H1 (cell line): ENCODE results near the gene FTCDNL1. TPM values are rescaled to one million over a fixed set of nuclear protein-coding genes. Genes with fewer than 3 reads are reported as not detected.

Experiments
- CTCF ChIA-PET: fragments of 300-600 bp; sonication (Branson Sonifier 250); formaldehyde crosslinking; loops from one replicate; lab custom pipeline; 2021; ENCODE audit not compliant: partially characterized antibody; lab: Charles Lee
- POLR2A ChIA-PET: fragments of 300-600 bp; sonication (Branson Sonifier 250); formaldehyde crosslinking; loops from one replicate; lab custom pipeline; 2021; ENCODE audit warnings: inconsistent platforms; ENCODE audit not compliant: partially characterized antibody; lab: Charles Lee
- DNase-seq, 2 experiments: peaks; one replicate each; pipeline versions ENCODE4 v3.0.0 to v3.0.0-alpha.2; 2010 to 2022; ENCODE audit warnings: low spot score in 2 of 2, low read depth in 1 of 2, mixed read lengths in 1 of 2
- FAIRE-seq: peaks from 2 replicates; lab custom pipeline; 2011; peaks lifted over from hg19 to GRCh38; lab: Jason Lieb, UNC
- H2AFZ ChIP-seq: 2 replicates; pipeline ENCODE4 v1.8.1; 2012; ENCODE audit warnings: low read length, inconsistent platforms
- H2AK5ac ChIP-seq: 2 replicates; pipeline ENCODE4 v1.6.1; 2013; ENCODE audit warnings: low read depth, low read length
- H2BK120ac ChIP-seq: replicated peaks from 2 replicates; pipeline ENCODE3; 2013; ENCODE audit warnings: low read depth, low read length, inconsistent platforms
- H2BK12ac ChIP-seq: 2 replicates; pipeline ENCODE4 v1.6.1; 2013; ENCODE audit warnings: low read depth, low read length
- H2BK15ac ChIP-seq: 2 replicates; pipeline ENCODE4 v1.6.1; 2013; ENCODE audit warnings: low read length
- H2BK20ac ChIP-seq: 2 replicates; pipeline ENCODE4 v1.6.1; 2013; ENCODE audit warnings: low read length
- H2BK5ac ChIP-seq: 2 replicates; pipeline ENCODE4 v1.6.1; 2013; ENCODE audit warnings: low read depth, low read length
- H3K14ac ChIP-seq: 2 replicates; pipeline ENCODE4 v1.6.1; 2013; ENCODE audit warnings: inconsistent platforms; ENCODE audit not compliant: insufficient read length
- H3K18ac ChIP-seq: 2 replicates; pipeline ENCODE4 v1.6.1; 2013; ENCODE audit warnings: low read length; ENCODE audit errors: extremely low read depth
- H3K23ac ChIP-seq: 2 replicates; pipeline ENCODE4 v1.6.1; 2013; ENCODE audit warnings: inconsistent platforms; ENCODE audit not compliant: insufficient read length
- H3K23me2 ChIP-seq: 2 replicates; pipeline ENCODE4 v1.6.1; 2013; ENCODE audit warnings: low read depth, low read length
- H3K27ac ChIP-seq: 2 replicates; pipeline ENCODE4 v1.6.1; 2011; ENCODE audit warnings: low read depth, low read length, inconsistent platforms
- H3K27me3 ChIP-seq, 4 experiments: replicated peaks in 1 of 4; 1 replicate in 1 of 4; 2 replicates in 3 of 4; pipeline versions ENCODE4 v1.6.1 to v1.8.1; 2011 to 2013; ENCODE audit warnings: low read length in 3 of 4, mild to moderate bottlenecking in 3 of 4, inconsistent platforms in 2 of 4, mixed read lengths in 2 of 4, moderate library complexity in 1 of 4; ENCODE audit not compliant: control insufficient read depth in 3 of 4, insufficient read depth in 3 of 4; ENCODE audit errors: extremely low read depth in 1 of 4
- H3K36me3 ChIP-seq, 4 experiments: 2 replicates each; pipeline versions ENCODE4 v1.6.1 to v1.8.1; 2011 to 2013; ENCODE audit warnings: mild to moderate bottlenecking in 4 of 4, low read length in 3 of 4, moderate library complexity in 2 of 4, control low read depth in 1 of 4, inconsistent platforms in 1 of 4; ENCODE audit not compliant: insufficient read depth in 4 of 4, control insufficient read depth in 2 of 4
- H3K4ac ChIP-seq: replicated peaks from 2 replicates; pipeline ENCODE3; 2013; ENCODE audit warnings: low read length, low read depth, mixed read lengths, inconsistent platforms; ENCODE audit not compliant: insufficient read length
- H3K4me1 ChIP-seq, 4 experiments: replicated peaks in 1 of 4; 1 replicate in 1 of 4; 2 replicates in 3 of 4; pipeline versions ENCODE4 v1.6.1 to v1.8.1; 2011 to 2013; ENCODE audit warnings: low read length in 3 of 4, inconsistent platforms in 2 of 4, mixed read lengths in 1 of 4; ENCODE audit not compliant: insufficient read depth in 4 of 4, control insufficient read depth in 3 of 4
- H3K4me2 ChIP-seq, 2 experiments: 2 replicates each; pipeline versions ENCODE4 v1.6.1 to v1.8.1; 2011 to 2013; ENCODE audit warnings: low read depth in 2 of 2, low read length in 2 of 2, control low read depth in 1 of 2, inconsistent platforms in 1 of 2, mild to moderate bottlenecking in 1 of 2; ENCODE audit not compliant: insufficient read depth in 1 of 2
- H3K4me3 ChIP-seq, 4 experiments: fragments of 200-600, 300-600 bp in 1 of 4; sonication (generic), shearing (Covaris generic), sonication (Bioruptor Twin) in 1 of 4; 2 replicates each; pipeline versions ENCODE4 v1.5.1 to v1.8.1; 2011 to 2016; ENCODE audit warnings: low read length in 4 of 4, low read depth in 3 of 4, control low read depth in 2 of 4, inconsistent platforms in 2 of 4, mild to moderate bottlenecking in 2 of 4, mixed read lengths in 1 of 4, moderate library complexity in 1 of 4; ENCODE audit not compliant: insufficient read depth in 2 of 4; ENCODE audit errors: extremely low read depth in 1 of 4
- H3K56ac ChIP-seq: replicated peaks from 2 replicates; pipeline ENCODE3; 2013; ENCODE audit warnings: low read depth, mild to moderate bottlenecking, mixed read lengths, low read length, inconsistent platforms; ENCODE audit not compliant: insufficient read length
- H3K79me1 ChIP-seq: 2 replicates; pipeline ENCODE4 v1.6.1; 2013; ENCODE audit warnings: low read depth, low read length, control low read depth
- H3K79me2 ChIP-seq, 2 experiments: 2 replicates each; pipeline versions ENCODE4 v1.6.1 to v1.8.1; 2012 to 2013; ENCODE audit warnings: low read length in 2 of 2, mild to moderate bottlenecking in 2 of 2, inconsistent platforms in 1 of 2; ENCODE audit not compliant: insufficient read depth in 2 of 2, control insufficient read depth in 1 of 2
- H3K9ac ChIP-seq, 4 experiments: replicated peaks in 1 of 4; 1 replicate in 1 of 4; 2 replicates in 3 of 4; pipeline versions ENCODE4 v1.6.1 to v1.8.1; 2011 to 2013; ENCODE audit warnings: low read depth in 3 of 4, low read length in 3 of 4, control low read depth in 2 of 4, mild to moderate bottlenecking in 2 of 4, moderate library complexity in 2 of 4, inconsistent platforms in 1 of 4; ENCODE audit errors: extremely low read depth in 1 of 4
- H3K9me3 ChIP-seq, 2 experiments: 2 replicates each; pipeline versions ENCODE4 v1.6.1 to v1.8.1; 2012 to 2013; ENCODE audit warnings: mild to moderate bottlenecking in 2 of 2, moderate library complexity in 2 of 2, control low read depth in 1 of 2, inconsistent platforms in 1 of 2, low read depth in 1 of 2, low read length in 1 of 2, mixed read lengths in 1 of 2; ENCODE audit not compliant: insufficient read depth in 2 of 2
- H4K20me1 ChIP-seq, 2 experiments: replicated peaks in 1 of 2; 2 replicates each; pipeline versions ENCODE3 to v1.8.1; 2011 to 2013; ENCODE audit warnings: inconsistent platforms in 2 of 2, low read length in 2 of 2, mild to moderate bottlenecking in 1 of 2; ENCODE audit not compliant: insufficient read depth in 2 of 2, control insufficient read depth in 1 of 2
- H4K5ac ChIP-seq: 2 replicates; pipeline ENCODE4 v1.6.1; 2013; ENCODE audit warnings: low read length, low read depth, mixed read lengths, inconsistent platforms; ENCODE audit not compliant: insufficient read length
- H4K8ac ChIP-seq: 2 replicates; pipeline ENCODE4 v1.8.0; 2013; ENCODE audit warnings: mild to moderate bottlenecking, moderate library complexity, low read length, inconsistent platforms; ENCODE audit not compliant: insufficient read depth; ENCODE audit errors: extremely low read depth
- H4K91ac ChIP-seq: replicated peaks from 2 replicates; pipeline ENCODE3; 2013; ENCODE audit warnings: low read length, mixed read lengths, inconsistent platforms; ENCODE audit not compliant: insufficient read length
- ASH2L ChIP-seq: fragments of 200-600, 300-600 bp; sonication (generic); IDR thresholded peaks from one replicate; pipeline ENCODE4 v1.7.1; 2017; ENCODE audit warnings: low read length
- BACH1 ChIP-seq: IDR thresholded peaks from 2 replicates; pipeline ENCODE4 v1.6.1; 2012; ENCODE audit warnings: low read length, improper control_type of control experiment
- CBX8 ChIP-seq: fragments of 300-800, 300-1000 bp; sonication (generic); IDR thresholded peaks from 2 replicates; pipeline ENCODE4 v1.7.1; 2016; ENCODE audit warnings: low read depth, low read length, borderline replicate concordance
- CHD1 ChIP-seq: IDR thresholded peaks from 2 replicates; pipeline ENCODE4 v1.6.1; 2012; ENCODE audit warnings: low read depth, low read length, improper control_type of control experiment
- CHD2 ChIP-seq: IDR thresholded peaks from 2 replicates; pipeline ENCODE4 v1.6.1; 2012; ENCODE audit warnings: low read length, improper control_type of control experiment
- FOSL1 ChIP-seq: IDR thresholded peaks from 2 replicates; pipeline ENCODE4 v1.6.1; 2011; ENCODE audit warnings: mild to moderate bottlenecking, low read depth, low read length, moderate library complexity; ENCODE audit not compliant: insufficient read depth
- GTF2F1 ChIP-seq: IDR thresholded peaks from 2 replicates; pipeline ENCODE4 v1.6.1; 2012; ENCODE audit warnings: low read depth, low read length, improper control_type of control experiment, borderline replicate concordance
- HDAC6 ChIP-seq: IDR thresholded peaks from one replicate; pipeline ENCODE4 v1.7.1; 2012; ENCODE audit warnings: low read depth, mild to moderate bottlenecking, inconsistent platforms, low read length, moderate library complexity
- KDM1A ChIP-seq: fragments of 200-600, 300-600 bp; sonication (generic); IDR thresholded peaks from 2 replicates; pipeline ENCODE4 v1.7.1; 2016; ENCODE audit warnings: mild to moderate bottlenecking, low read length, borderline replicate concordance
- KDM4A ChIP-seq: IDR thresholded peaks from one replicate; pipeline ENCODE4 v1.7.1; 2012; ENCODE audit warnings: low read depth, mild to moderate bottlenecking, moderate library complexity, low read length, inconsistent platforms; ENCODE audit not compliant: severe bottlenecking
- MAFK ChIP-seq: IDR thresholded peaks from 2 replicates; pipeline ENCODE4 v1.6.1; 2012; ENCODE audit warnings: low read depth, mild to moderate bottlenecking, improper control_type of control experiment, low read length
- POLR2A ChIP-seq, 2 experiments: IDR thresholded peaks; 1 replicate in 1 of 2; 2 replicates in 1 of 2; pipeline ENCODE4 v1.6.1; 2011; ENCODE audit warnings: low read depth in 2 of 2, low read length in 2 of 2, mild to moderate bottlenecking in 2 of 2; ENCODE audit errors: control extremely low read depth in 1 of 2
- SAP30 ChIP-seq: fragments of 300-600 bp; sonication (generic); IDR thresholded peaks from 2 replicates; pipeline ENCODE4 v1.7.1; 2012; ENCODE audit warnings: low read length, moderate library complexity, mild to moderate bottlenecking, inconsistent platforms; ENCODE audit not compliant: insufficient read depth, insufficient replicate concordance
- SIRT6 ChIP-seq: IDR thresholded peaks from one replicate; pipeline ENCODE4 v1.7.1; 2012; ENCODE audit warnings: low read length, inconsistent platforms
- SIX5 ChIP-seq: IDR thresholded peaks from 2 replicates; pipeline ENCODE4 v1.6.1; 2011; ENCODE audit warnings: mild to moderate bottlenecking, low read depth, low read length
- SUZ12 ChIP-seq: fragments of 200-600 bp; sonication (generic); IDR thresholded peaks from 2 replicates; pipeline ENCODE4 v1.6.1; 2012; ENCODE audit warnings: mild to moderate bottlenecking, inconsistent platforms, low read length, moderate library complexity, mixed read lengths
- WGBS, 2 experiments: shearing (Covaris generic) in 1 of 2; methylation state at CpG; one replicate each; pipeline versions ENCODE4 v1.1.6 to v1.1.7; 2013 to 2015; ENCODE audit warnings: low lambda C conversion rate in 2 of 2, mixed read lengths in 2 of 2, inconsistent platforms in 1 of 2, low coverage in 1 of 2, missing lambda C conversion rate in 1 of 2; ENCODE audit not compliant: insufficient replicate concordance in 2 of 2, insufficient coverage in 1 of 2, insufficient read length in 1 of 2; ENCODE audit errors: extremely low coverage in 1 of 2, missing lambda C conversion rate in 1 of 2; 5-methylcytosine and 5-hydroxymethylcytosine counted together
- polyA plus RNA-seq, 7 experiments: library from polyadenylated mRNA; depleted of rRNA in 3 of 7; stranded (reverse) in 5 of 7; unstranded in 2 of 7; fragments of >200 nt in 5 of 7; fragments of 200-250 nt in 2 of 7; gene quantifications; 1 replicate in 5 of 7; 2 replicates in 1 of 7; 4 replicates in 1 of 7; pipeline versions ENCODE4 v1.2.1 to v1.2.3, GENCODE V29; 2011 to 2013; ENCODE audit warnings: missing spikeins in 2 of 7, mixed read lengths in 2 of 7
- total RNA-seq: library from RNA; stranded (reverse); fragmentation: NEBNext Ultra II Directional; extraction: Animal tissue kit (Norgen Biotek cat#: 25700); gene quantifications from 2 replicates; pipeline ENCODE4 v1.2.1, GENCODE V29; 2021

The FTCDNL1 gene
- total and polyA plus RNA-seq, 2 of the 8 experiments (the other 6 are each of a cell fraction or from before 2014, with no cell fraction given) = 0.41 to 0.97 TPM

DNA sequence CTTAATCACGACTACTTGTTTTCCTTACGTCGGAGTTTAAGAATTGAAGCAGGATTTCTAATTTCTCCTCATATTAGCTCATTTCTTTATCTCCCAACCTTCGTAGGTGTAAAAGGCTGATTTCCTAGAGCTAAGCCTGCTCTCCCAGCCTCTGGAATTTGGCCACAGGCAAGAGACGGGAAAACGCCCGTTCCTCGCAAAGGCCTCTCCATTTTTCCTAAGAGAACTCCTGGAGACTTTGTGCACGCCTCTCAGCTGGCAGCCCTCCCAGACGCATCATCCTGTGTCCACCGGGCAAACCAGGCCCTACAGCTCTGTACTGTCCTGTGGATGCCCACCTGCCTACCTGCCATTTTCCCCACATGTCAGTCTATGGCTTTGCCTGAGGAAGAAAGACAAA is 106.3 kb downstream of the FTCDNL1 start:
- peaks cover 2 to 11% (median 6%) of the 10 kb centered on the region in 4 experiments; a peak in 4 of 7 replicates for H3K4me1 ChIP-seq
- H3K4ac ChIP-seq = no peak overlapping the region
- no peaks in the 10 kb centered on the region for H3K23me2 ChIP-seq
- ChIA-PET POLR2A (no interaction called here), CTCF (interaction anchor here (0.7 to 8.1 kb wide), 3 partner anchors 16 to 40 kb away, joined by 3 to 68 read pairs (median 3); no protein-coding TSS in a partner anchor)
- no peak overlapping the region for H2BK5ac ChIP-seq
- H3K4me3 ChIP-seq = no peak overlapping the region
- H3K79me2 ChIP-seq = no peaks in the 10 kb centered on the region
- H4K5ac ChIP-seq = no peak overlapping the region
- H4K20me1 ChIP-seq = no peaks in the 10 kb centered on the region
- H2BK15ac ChIP-seq = 0 out of 2 replicates have a peak overlapping the region, but pooled peaks have one; percentile 67
- no peak overlapping the region for H2BK120ac ChIP-seq
- no peak overlapping the region for H3K14ac ChIP-seq
- 88% methylated on average over 11 of the region's 11 CpGs; no CpG with 5 or more reads in 1 of the 2 experiments for WGBS, 2 experiments
- H3K18ac ChIP-seq = no peak overlapping the region
- H4K91ac ChIP-seq = no peak overlapping the region
- no peak overlapping the region for H3K4me2 ChIP-seq
- no peak overlapping the region for H3K56ac ChIP-seq
- H3K27ac ChIP-seq = no peak overlapping the region
- no peaks in the 10 kb centered on the region for H3K79me1 ChIP-seq
- no peaks in the 10 kb centered on the region for H3K36me3 ChIP-seq
- H3K9me3 ChIP-seq = no peaks in the 10 kb centered on the region
- H3K27me3 ChIP-seq = no peaks in the 10 kb centered on the region
- no peak overlapping the region for H2BK12ac ChIP-seq
- H2AK5ac ChIP-seq = no peak overlapping the region
- no peak for FAIRE-seq
- no peak overlapping the region for H3K23ac ChIP-seq
- DNase-seq = no peak
- H3K9ac ChIP-seq = no peak overlapping the region
- peak overlapping the region; percentile 16; the same call in 1 of the 2 replicates for H2AFZ ChIP-seq
- H4K8ac ChIP-seq = no peak overlapping the region
- H2BK20ac ChIP-seq = peak overlapping the region; percentile 76
- no peak for TF ChIP-seq KDM1A
- TF ChIP-seq SIRT6 = no peak
- no peak for TF ChIP-seq GTF2F1
- TF ChIP-seq FOSL1 = no peak
- TF ChIP-seq HDAC6 = no peak
- no peak for TF ChIP-seq ASH2L
- no peak for TF ChIP-seq POLR2A (IDR thresholded peaks at IDR 0.05; ENCODE audit: control extremely low read depth in 1 of 2, low read depth in 2 of 2, low read length in 2 of 2)
- no peak for TF ChIP-seq SAP30
- TF ChIP-seq SUZ12 = no peak
- no peak for TF ChIP-seq CHD2
- TF ChIP-seq KDM4A = no peak
- TF ChIP-seq CHD1 = no peak
- no peak for TF ChIP-seq CBX8
- no peak for TF ChIP-seq SIX5
- no peak for TF ChIP-seq MAFK
- no peak for TF ChIP-seq BACH1
